AG09319 (cell line): Measurements from ENCODE around the gene TBX21.
"Not testable (repeated sequence)": the region's sequence is repeated elsewhere in the genome, so short reads cannot be mapped to it uniquely, and the experiment has no call there.

Experiments
- DNase-seq: peaks from one replicate; pipeline ENCODE4 v3.0.0-alpha.2; 2010; ENCODE audit warnings: low read depth; ENCODE audit errors: extremely low read depth
- CTCF ChIP-seq: IDR thresholded peaks from 2 replicates; pipeline ENCODE4 v1.5.1; 2011; ENCODE audit warnings: low read depth, mild to moderate bottlenecking, inconsistent platforms, low read length, moderate library complexity

The TBX21 gene

DNA sequence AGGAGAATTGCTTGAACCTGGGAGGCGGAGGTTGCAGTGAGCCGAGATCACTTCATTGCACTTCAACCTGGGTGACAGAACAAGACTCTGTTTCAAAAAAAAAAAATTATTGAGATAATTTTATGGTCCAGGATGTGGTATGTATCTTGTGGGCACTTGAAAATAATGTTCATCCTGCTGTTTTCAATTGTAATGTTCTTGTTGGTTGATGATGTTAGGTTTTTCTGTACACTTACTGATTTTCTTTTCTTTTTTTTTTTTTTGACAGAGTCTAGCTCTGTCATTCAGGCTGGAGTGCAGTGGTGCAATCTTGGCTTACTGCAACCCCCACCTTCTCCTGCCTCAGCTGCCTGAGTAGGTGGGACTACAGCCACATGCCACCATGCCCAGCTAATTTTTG, 29.7 kb downstream of the TBX21 start:
- no peak for TF ChIP-seq CTCF

DNA sequence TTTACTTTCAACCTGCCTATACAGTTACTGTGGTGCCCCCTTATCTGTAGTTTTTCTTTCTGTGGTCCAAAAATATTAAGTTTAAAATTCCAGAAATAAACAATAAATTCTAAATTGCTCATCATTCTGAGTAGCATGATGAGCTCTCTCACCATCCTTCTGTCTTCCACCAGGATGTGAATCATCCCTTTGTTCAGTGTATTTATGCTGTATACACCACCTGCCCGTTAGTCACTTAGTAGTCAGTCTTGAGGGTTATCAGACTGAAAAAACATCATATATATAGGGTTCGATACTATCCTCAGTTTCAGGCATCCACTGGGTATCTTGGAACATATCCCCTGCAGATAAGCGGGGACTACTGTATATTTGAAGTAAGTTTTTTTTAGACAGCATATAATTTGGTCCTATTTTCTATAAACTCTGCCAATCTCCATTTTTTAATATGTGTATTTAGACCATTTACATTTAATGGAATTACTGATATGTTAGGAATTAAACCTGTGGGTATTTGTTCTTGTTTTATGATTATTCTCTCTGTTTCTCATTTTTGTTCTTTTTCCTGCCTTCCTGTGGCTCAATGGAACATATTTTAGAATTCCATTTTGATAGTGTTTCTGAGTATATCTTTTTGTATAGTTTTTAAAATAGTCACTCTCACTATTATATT, 31.0 kb downstream of the TBX21 start:
- TF ChIP-seq CTCF, result no peak
- no peak for DNase-seq

More for the DNA sequence above, 29.7 kb downstream of the TBX21 start:
- no peak for DNase-seq

DNA sequence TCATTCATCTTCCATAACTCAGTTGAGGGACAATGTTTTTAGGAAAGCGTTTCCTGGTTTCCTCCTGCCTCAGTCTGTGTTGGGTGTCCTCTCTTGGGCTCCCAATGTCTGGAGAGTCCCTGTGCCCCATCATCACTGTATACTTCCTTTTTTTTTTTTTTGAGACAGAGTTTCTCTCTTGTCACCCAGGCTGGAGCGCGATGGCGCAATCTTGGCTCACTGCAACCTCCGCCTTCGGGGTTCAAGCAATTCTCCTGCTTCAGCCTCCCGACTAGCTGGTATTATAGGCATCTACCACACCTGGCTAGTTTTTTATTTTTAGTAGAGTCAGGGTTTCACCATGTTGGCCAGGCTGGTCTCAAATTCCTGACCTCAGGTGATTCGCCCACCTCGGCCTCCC, 40.6 kb downstream of the TBX21 start:
- DNase-seq, result not testable (repeated sequence)

GRCh38 chr17:47774331-47774730, 41.3 kb downstream of the TBX21 start:
- no peak for TF ChIP-seq CTCF
- no peak for DNase-seq

GRCh38 chr17:47774987-47775580, 42.0 kb downstream of the TBX21 start:
- no peak for DNase-seq
- no peak for TF ChIP-seq CTCF

DNA sequence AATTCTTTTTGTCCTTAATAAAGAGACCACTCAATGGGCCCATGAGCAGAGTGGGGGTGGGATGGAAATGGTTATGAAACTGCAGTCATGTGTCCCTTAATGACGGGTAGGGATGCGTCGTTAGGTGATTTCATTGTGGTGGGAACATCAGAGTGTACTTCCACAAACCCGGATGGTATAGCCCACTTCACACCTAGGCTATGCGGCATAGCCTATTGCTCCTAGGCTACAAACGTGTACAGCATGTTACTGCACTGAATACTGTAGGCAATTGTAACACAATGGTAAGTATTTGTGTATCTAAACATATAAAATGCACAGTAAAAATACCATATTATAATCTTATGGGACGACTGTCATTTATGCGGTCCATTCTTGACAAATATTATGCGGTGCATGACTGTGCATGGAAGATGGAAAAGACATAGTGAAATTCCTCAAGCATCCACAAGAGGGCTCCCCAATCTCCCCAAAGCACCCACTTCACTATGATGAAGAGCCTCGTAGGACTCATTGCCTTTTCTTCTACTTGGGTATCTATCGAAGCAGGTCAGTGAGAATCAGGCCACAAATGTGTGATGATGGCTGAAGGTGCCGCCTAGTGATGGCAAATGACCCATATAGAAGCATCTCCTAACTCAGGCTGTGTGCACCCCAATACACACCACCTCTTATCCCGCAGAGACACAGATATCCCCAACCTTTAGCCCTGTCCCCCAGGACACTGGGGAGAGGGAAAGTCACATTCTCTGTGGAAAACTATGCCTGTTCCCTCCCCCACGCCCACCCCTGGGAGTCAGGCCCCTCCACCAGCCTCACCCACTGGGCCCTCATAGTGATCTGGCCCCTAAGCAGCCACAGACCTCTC, 43.5 kb downstream of the TBX21 start:
- peak; percentile 2 for DNase-seq
- TF ChIP-seq CTCF, result peak; percentile 66

- DNase-seq, result no peak
- no peak for TF ChIP-seq CTCF
Observed at GRCh38 chr17:47778184-47778635, 45.2 kb downstream of the TBX21 start.
